Measurements from ENCODE around the gene NDFIP1.
"Not testable (repeated sequence)": the region's sequence is repeated elsewhere in the genome, so short reads cannot be mapped to it uniquely, and the experiment has no call there.

Gene NDFIP1

DNA sequence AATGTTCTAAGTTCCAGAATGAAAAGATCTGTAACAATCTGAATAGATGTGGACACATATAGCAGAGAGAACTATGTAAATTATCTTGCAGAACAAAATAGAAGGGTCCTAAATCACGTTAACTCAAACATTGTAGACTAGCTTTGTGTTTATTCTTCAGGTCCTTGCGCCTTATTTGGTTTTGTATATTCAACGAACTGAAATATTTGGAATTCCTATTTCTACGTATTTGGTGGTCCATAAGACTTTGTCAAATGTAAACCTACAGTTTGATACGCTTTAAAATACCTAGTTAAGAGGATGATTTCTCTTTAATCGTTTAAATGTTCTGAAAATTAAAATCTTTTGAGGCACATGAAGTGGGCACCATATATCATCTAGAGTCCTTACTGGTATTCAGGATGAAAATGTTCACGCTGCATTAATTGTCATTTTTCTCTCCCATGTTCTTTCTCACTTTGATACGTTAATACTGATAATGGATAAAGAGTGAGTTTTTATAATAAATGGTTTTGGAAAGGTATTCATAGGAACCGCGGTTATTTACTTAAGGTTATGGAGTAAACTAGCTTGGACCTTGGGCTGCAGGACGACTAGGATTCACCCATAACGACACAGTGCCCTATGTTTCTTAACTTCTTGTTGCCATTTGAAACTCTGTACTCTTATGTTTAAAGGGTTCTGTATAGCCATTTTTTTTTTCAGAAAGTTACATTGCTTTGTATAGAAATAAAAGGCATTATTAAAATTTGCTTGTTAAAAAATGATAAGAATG is 45.3 kb downstream of the NDFIP1 start:
- no peak for DNase-seq (ENCODE audit: low read depth in 2 of 2)

DNA sequence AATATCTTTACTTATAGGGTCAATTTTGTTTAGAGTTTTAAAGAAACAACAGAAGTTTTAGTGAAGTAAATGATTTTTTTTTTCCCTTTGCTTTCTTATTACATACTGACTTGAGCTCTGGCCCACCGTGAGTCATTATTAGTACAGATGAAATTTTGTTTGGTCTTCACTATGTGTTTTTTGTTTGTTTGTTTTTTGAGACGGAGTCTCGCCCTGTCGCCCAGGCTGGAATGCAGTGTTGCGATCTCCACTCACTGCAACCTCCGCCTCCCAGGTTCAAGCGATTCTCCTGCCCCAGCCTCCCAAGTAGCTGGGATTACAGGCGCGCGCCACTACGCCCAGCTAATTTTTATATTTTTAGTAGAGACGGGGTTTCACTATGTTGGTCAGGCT is 45.9 kb downstream of the NDFIP1 start:
- DNase-seq (ENCODE audit: low read depth in 2 of 2): not testable (repeated sequence)

DNA sequence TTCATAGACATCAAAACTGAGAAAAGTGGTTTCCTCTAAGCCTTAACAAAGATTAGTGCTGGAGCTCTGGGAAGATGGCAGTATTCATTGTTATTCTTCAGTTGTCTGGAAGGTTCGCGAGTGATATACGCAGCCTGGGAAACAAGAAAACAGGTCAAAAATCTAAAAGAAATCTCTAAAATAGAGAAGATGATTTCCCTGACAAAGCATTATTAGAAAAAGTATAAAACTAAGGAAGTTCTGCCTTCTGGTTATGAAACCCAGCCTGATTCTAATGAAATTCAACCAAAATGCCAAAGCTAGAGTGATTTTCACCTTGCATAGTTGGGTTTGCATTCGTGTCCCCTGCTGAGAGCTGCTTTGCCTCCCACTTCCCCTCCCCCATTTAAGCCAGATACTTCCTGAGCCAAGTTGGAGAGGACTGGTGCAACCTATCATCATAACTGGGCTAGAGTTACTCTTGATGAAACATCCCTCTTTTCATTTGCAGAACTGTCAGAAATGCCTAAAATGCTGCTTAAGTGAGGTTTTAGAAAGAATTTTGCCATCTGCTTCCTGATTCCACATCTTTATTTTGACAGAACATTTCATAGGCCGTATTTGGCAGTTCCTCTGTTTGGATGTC is 48.4 kb downstream of the NDFIP1 start:
- DNase-seq (ENCODE audit: low read depth in 2 of 2): no peak

DNA sequence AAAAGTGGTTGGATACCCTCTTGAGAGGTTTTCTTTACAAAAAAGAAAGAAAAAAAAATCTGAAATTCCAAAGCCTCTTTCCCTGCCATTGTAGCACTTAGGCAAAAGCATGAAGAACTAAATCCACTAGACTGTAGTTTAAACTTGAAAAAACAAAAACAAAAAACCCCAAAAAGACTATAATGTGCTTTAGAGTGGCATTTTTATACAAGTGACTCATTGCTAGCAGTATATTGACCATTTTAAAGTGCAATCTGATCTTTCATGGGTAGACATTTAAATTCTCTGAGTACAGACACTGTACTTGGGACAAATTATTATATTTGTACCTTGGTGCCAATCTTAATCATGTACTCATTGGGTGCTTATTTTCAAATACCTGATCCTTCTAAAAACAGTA is 50.8 kb downstream of the NDFIP1 start:
- DNase-seq (ENCODE audit: low read depth in 2 of 2): no peak

DNA sequence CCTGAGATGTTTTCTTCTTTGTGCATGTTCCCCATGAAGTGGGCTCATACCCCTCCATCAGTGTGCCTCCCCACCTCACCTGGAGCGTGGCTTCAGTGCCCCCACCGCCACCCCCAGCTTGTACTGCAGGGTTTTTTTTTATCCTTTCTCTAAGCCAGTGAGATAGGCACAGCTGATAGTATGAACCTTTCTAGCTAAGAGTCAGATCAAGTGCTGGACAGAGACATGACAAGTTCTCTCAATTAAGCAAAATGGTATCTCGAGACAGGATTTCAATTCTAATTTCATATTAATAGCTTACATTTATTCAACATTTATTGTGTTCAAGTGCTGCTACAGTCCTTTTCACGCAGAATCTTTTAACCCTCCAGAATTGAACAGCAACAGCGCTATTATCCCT is 55.7 kb downstream of the NDFIP1 start:
- DNase-seq (ENCODE audit: low read depth in 2 of 2): no peak

DNA sequence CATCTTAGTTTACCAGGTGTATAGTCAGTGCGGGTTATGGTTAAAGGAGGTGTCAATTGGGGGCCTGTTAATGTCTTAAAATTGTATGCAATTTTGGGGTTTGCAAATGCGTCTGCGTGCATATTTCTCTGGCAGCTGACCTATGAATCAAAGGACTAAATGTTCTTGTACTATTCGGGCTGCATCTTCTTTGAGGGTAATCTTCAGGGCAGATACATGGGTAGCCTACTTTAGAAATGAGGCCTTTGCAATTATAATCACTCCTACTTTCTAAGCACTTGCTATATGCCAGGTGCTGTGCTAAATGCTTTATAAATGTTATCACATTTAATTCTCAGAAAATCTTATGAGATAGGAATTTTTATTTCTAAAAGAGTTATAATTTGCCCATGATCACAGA is 58.2 kb downstream of the NDFIP1 start:
- DNase-seq (ENCODE audit: low read depth in 2 of 2): no peak

DNA sequence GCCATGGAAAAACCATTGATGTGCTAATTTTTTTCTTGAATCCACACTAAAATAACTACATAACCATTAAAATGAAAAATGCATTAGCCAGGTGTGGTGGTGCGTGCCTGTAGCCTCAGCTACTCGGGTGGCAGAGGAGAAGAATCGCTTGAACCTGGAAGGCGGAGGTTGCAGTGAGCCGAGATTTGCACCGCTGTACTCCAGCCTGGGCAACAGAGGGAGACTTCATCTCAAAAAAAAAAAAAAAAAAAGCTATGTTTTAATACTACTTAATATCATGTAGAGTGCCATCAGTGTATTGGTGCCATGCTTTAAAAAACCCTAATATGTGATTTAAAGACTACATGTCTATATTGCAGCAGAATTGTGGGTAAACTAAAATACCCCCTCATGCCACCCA is 58.9 kb downstream of the NDFIP1 start:
- no peak for DNase-seq (ENCODE audit: low read depth in 2 of 2)

DNA sequence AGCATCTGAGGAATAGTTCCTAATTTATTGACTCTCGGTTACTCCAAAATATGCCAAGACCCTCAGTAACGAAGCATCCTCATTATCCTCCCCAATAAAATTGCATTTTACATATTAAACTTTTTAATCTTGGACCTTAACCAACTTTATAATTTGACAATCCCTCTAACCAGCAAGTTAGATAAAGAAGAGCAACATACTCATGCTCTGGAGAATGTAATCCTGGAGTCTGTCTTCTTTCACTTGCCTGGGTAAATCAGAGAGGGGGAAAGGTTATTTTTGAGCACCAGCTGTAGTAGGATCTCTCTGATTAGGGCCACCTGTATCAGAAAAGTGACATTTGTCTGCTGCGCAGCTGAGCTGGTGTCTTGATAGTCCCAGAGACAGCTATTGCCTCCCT is 59.8 kb downstream of the NDFIP1 start:
- DNase-seq (ENCODE audit: low read depth in 2 of 2): no peak

DNA sequence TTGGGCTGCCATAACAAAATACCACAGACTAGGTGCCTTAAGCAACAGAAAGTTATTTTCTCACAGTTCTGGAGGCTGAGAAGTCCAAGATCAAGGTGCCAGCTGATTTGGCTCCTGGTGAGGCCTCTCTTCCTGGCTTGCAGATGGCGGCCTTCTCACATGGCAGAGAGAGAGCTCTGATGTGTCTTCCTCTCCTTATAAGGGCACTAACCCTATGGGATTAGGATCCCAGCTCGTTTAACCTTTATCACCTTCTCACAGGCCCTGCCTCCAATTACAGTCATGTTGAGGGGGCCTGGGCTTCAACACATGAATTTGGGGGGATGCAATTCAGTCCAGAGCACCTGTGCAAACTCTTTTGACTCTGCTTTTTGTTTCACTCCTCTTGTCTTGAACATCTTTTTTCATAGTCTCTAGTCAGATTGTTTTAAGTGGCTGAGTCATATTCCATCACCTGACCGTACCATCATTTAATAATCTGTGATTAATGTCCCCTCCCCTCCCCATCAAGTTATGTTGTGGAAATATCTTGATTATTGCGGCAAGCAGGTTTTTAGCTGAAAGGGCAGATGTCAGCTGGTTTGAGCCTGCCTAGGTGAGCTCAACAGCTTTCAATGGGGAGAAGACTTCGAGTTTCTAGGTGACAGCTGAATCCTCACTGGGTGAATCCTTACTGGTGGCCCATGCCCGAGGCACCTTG is 61.8 kb downstream of the NDFIP1 start:
- no peak for DNase-seq (ENCODE audit: low read depth in 2 of 2)

DNA sequence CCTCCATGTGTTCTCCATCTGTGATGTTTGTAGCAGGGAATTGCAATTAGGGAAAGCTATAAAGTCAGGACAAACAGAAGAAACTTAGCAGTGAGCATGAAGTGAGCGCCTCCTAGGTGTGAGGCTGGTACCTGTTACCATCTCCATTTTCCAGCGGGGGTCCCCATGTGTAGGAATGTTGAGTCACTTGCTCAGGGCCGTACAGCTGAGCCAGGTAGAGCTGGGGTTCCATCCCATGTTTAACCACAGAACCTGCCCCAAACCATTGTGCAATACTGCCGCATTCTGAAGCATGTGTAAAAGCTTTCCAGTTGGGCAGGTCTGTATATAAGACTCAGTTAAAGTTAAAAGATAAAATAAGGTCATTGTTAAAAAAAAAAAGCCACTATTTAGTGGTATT is 62.7 kb downstream of the NDFIP1 start:
- DNase-seq (ENCODE audit: low read depth in 2 of 2): no peak

DNA sequence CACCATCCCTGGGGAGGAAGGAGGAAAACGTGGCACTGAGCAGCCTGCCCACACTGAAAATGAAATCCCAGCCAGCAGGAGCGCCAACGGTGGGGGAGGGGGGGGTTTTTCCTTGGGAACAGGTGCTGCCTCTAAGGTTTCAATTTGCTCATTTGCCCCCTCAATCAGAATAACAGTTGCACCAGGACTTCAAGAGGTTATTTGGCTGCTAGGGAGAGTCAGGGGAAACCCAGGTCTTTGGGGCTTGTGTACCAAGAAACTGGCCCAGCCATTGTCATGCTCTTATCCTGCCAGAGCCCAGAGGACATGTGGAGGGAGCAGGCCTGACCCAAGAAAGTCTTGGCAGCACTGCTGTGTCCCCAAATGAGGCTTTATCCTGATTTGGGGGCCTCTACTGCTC is 66.5 kb downstream of the NDFIP1 start:
- DNase-seq (ENCODE audit: low read depth in 2 of 2): no peak

DNA sequence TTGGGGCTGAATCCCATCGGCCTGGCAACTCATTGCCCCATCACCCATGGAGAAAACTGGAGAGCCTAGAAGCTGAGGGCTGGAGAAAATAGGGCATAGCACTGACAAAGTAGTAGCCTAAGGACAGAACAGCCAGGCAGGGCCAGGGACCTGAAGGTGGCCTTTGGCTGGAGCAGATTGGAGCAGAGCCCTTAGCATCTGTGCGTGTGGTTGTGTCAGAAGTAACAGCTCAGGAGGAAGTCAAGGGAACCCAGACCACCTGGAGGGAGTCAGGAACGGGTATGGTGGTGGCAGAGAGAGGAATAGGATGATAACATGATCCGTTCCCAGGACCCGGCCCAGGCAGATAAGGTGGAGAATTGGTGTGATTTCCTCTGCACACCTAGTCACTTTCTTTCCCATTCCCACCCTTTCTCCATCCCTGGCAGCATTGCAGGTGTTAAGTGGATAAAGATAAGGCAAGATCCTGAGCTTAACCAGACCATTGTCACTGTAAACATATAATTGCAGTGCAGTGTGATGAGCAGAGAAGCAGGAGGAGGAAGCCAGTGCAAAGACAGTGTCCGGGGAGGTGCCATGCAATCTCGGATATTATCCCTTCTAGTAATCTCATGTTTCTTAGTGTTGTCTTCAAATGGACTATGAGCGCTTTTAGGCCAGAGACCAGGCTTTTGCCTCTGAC is 67.0 kb downstream of the NDFIP1 start:
- no peak for DNase-seq (ENCODE audit: low read depth in 2 of 2)

DNA sequence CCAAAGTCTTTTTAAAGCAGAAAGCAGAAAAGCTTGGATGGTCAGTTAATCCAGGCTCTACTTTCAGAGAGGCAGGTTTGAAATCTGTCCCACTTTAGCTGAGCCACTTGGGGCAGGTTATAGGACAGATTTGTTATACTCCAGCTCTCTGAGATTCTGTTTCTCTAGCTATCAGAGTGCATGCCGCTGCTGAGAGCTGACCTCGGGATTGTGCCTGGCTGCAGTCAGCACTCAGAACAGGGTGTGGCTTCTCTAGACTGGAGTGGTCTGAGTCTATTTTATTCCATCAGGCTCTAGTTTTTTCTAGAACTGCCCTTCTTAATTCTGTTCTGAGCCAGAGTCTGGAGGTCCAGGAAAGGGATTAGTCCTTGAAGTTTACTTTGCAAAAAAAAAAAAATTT is 67.7 kb downstream of the NDFIP1 start:
- no peak for DNase-seq (ENCODE audit: low read depth in 2 of 2)

DNA sequence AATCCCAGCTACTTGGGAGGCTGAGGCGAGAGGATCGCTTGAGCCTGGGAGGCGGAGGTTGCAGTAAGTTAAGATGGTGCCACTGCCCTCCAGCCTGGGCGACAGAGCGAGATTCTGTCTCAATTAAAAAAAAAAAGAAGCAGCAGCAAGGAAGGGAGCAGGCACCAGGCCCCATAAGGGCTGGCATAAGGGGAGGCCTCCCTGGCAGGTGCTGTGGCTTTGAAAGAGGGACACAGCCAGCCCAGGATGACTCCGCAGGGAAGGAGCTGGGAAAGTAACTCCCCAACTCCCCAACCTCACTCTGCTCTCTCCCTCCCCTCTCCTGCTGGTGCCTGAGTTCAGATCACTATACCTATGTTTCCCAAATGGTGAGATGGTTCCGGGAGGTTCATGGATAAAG is 70.1 kb downstream of the NDFIP1 start:
- no peak for DNase-seq (ENCODE audit: low read depth in 2 of 2)

DNA sequence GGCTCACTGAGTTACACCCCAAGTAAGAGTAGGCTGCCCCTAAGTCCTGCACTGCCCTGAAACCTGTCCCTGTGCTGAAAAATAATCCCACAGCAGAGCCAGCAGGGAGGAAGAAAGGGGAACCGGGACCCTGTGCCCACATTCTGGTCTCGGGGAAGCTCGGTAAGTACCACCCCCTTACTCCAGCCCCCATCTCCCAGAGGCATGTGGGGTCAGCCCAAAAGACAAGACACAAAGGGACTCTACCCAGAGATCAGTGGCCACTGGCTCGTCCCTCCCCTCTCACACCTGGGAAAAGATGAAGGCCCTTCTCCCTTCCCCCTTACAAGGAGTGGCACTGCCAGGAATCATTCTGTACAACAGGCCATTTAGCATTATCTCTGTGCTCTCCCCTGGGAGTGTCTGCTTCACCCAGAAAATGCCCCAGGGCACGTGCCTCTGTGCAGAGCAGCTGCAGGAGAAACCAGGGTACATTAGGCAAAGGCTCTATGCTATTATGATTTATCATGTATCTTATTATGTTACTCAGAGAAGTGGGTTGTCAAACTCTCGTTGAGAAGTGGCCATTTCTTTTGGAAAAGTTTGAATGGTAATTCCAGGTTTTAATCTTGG is 71.3 kb downstream of the NDFIP1 start:
- DNase-seq (ENCODE audit: low read depth in 2 of 2): no peak

DNA sequence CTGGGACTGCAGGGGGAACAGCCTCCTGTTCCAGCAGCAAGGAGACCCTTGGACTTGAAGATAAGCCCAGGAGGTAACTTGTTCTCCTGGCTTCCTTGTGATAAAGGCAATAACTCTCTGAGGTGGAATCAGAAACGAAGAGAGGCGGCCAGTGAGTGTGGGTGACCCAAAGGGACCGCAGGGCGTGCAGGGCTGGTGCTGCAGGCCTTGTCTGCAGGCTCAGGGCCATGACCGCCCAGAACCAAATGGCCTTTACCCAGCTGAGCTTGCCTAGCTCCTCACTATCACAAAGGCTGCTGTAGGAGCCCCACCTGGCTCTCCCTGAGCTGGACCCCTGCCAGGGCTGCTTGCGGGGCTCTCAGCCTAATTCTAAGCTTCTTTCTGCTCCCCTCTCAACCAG is 72.5 kb downstream of the NDFIP1 start:
- DNase-seq (ENCODE audit: low read depth in 2 of 2): no peak

DNA sequence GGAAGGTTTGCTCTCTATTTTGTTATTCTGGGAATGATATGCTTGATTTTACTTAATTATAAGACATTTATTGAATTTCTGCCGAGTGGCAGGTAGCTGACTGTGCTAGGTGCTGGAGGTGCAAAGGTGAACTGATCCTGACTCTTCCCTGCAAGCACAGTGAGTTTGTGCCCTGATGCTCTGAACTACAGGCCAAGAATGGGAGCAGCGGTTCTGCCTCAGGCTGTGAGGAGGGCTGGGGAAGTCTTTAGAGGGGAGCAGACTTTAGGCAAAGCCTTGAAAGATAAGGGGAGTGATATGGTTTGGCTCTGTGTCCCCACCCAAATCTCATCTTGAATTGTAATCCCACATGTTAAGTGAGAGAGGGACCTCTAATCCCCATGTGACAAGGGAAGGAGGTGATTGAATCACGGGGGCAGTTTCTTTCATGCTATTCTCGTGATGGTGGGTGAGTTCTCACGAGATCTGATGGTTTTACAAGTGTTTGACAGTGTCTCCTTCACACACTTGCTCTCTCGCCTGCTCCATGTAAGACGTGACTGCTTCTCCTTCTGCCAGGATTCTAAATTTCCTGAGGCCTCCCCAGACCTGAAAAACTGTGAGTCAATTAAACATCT is 73.1 kb downstream of the NDFIP1 start:
- no peak for DNase-seq (ENCODE audit: low read depth in 2 of 2)

DNA sequence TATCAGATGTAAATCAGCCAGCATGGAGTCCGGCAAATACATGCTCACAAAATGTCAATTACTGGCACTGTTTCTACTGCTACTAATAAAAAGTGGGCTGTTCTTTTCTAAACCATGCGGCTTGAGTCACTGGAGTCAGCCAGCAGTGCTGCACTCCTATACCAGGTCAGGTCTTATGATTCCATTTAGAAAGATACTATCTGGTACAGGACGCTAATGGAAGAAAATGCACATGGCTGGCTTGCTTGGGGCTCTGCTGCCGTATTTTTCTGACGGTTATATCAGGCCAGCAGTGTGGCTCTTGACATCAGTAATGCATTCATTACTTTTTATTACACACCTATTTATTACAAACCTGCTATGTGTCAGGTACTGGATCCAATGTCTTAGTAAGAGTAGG is 74.3 kb downstream of the NDFIP1 start:
- DNase-seq (ENCODE audit: low read depth in 2 of 2): no peak

DNA sequence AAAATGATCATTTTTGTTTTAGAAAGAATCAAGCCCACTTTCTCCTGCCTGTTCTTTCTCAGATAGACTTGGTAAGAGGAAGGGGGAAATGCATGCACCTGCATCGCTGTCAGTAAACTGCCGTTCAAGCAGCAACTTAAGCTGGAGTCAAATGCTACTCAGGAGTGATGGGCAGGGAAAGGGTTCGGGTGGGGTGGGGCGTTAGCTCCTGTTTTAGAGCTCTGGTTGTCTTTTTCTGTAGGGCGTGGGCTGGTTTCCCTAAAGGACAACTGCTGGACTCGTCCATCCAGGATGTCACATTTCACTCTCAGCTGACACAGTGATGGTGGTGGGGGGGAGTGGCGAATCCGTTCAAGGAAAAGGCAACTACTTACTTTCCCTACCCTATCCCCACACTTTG is 75.0 kb downstream of the NDFIP1 start:
- no peak for DNase-seq (ENCODE audit: low read depth in 2 of 2)

DNA sequence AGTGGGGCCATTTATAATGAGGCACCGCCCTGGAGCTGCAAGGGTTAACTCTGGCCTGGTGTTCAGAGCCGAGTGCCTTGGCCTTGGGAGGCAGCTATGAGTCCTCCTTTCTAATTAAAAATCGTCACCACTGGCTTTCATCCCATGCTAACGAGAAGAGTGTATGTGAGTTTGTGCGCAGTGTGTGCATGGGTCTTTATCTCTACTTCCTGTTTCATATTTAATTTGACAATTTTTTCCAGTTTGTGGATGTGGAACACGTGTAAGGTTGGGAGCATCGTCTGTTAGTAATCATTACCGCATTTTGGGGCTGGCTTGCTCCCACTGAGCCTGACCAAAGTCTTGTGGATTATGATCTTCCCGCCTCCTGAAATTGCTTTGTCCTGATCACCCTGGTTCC is 76.4 kb downstream of the NDFIP1 start:
- no peak for DNase-seq (ENCODE audit: low read depth in 2 of 2)

DNA sequence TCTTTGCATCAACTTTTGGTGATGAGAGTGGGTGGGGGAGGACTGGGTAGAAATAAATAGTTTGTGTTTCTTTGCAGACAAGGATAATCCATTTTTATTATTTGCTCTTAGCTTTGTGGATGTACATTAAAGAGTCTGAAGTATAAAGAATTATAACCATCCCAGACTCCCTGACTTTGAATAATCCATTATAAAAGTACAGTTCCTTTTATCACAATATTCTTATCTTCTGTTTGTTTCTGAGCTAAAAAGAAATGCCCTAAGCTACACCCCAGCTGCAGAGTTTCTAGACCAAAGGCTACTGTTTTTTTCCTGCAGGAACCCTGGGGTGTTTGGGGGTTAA is 77.9 kb downstream of the NDFIP1 start:
- DNase-seq (ENCODE audit: low read depth in 2 of 2): no peak

Measured in stimulated activated CD8-positive, alpha-beta memory T cell treated with anti-CD3 and anti-CD28 coated beads, Interleukin-2, amount 100 ng/mL, for 1 hour (primary cell).